ENCODE data around the gene GM2A.

DNA sequence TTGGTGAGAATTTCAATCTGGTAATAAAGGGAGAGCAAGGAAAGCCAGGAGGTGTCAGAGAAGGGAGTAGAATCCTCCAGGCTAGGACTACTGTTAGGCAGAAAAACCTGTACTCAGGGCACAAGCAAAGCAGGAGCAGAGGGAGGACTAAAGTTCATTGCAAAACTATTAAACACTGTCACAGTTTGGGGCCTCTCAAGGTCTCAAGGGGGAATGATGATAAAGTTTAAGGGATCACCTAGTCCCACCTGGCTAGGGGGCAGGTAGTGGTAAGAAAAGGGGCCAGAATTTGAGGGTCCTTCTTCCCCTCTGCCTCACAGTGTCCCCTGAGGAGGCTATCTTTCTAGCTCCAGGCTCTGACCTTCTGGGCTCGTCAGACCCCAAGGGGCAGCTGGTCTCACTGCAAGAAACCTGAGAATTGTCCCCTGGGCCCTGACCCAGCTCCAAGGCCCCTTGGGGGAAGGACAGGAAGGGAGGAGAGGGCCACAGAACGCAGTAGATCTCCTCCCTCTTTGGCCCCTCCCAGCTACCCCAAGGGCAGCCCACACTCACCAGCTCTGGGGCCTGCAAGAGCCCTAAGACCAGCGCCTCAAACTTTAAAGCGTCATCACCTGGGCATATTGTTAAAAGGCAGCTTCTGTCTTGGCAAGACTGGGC is 30.1 kb upstream of the GM2A start:
- TF ChIP-seq CTCF (IDR thresholded peaks at IDR 0.05; ENCODE audit: low read length) (no peak), EZH2 (IDR thresholded peaks at IDR 0.05; ENCODE audit: borderline replicate concordance, low read length) (no peak)
